Thyroid gland (tissue), 4 donors: Measurements from ENCODE around the gene SLC6A12.
A peak's percentile ranks its signal among the peaks of the same experiment; 100 is the strongest.

Experiments used
- POLR2A ChIP-seq, 2 donors: fragments of 450-650 bp; IDR thresholded peaks; one replicate each; pipeline ENCODE4 v1.6.1; 2017; ENCODE audit warnings: antibody characterized with exemption in 2 of 2, mild to moderate bottlenecking in 2 of 2, moderate library complexity in 1 of 2
- TF ChIP-seq, protein P1 (sequence below), 6 experiments: fragments of 200-600 bp in 3 of 6; fragments of 450-650 bp in 3 of 6; sonication (generic) in 3 of 6; IDR thresholded peaks; one replicate each; pipeline ENCODE4 v1.5.1; 2016 to 2019; ENCODE audit warnings: antibody characterized with exemption in 6 of 6, mild to moderate bottlenecking in 2 of 6, inconsistent platforms in 1 of 6, moderate library complexity in 1 of 6

DNA sequence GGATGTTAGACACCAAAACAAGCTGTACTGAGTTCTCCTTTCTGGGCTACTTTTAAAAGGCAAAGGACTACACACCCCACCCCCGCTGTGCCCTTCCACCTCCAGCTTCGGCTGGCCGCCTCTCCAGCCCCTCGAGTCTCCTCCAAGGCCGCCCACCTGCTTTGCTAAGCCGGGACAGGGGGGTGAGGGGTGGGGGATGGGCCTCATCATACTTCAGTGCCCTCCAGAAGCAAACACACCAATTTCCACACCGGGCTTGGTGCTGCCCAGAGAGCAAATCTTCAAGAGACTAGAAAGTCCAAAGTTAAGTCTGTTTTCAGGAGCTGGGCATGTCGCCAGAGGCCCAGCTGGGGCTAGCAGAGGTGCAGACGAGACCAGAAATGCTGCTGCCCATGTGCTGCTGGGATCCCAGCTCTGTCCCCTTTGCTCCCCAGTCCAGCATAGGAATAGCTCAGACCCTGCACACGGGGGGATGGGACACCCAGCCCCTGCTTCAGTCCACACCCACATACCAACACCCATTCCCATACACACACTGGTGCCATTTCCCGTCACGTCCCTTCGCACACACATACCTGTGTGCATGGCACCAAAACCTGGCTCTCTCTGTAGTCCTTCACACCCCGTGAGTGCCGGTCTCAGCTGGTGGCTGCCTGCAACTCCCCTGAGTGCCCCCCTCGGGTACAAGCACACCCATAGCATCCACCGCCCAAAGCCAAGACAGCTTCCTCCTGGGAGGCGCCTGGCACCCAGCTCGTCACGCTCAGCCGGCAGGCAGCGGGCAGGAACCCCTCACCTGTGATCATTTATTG, 1.0 kb downstream of the SLC6A12 start:
- TF ChIP-seq, protein P1, sequence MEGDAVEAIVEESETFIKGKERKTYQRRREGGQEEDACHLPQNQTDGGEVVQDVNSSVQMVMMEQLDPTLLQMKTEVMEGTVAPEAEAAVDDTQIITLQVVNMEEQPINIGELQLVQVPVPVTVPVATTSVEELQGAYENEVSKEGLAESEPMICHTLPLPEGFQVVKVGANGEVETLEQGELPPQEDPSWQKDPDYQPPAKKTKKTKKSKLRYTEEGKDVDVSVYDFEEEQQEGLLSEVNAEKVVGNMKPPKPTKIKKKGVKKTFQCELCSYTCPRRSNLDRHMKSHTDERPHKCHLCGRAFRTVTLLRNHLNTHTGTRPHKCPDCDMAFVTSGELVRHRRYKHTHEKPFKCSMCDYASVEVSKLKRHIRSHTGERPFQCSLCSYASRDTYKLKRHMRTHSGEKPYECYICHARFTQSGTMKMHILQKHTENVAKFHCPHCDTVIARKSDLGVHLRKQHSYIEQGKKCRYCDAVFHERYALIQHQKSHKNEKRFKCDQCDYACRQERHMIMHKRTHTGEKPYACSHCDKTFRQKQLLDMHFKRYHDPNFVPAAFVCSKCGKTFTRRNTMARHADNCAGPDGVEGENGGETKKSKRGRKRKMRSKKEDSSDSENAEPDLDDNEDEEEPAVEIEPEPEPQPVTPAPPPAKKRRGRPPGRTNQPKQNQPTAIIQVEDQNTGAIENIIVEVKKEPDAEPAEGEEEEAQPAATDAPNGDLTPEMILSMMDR (IDR thresholded peaks at IDR 0.05) = peak in 1 of 6 experiments; percentile 12
- TF ChIP-seq POLR2A (IDR thresholded peaks at IDR 0.05) = peak in 1 of 2 donors; percentile 33
